HCT116 (cell line): ENCODE measurements around the gene APIP. TPM values are rescaled to one million over a fixed set of nuclear protein-coding genes. Genes with fewer than 3 reads are reported as not detected.

Experiments
- ATAC-seq: fragments of 200-7000 bp; cut with Tn5 transposase; 2 replicates; pipeline ENCODE4 v1.9.1; 2020; ENCODE audit warnings: mild to moderate bottlenecking, moderate library complexity
- BruUV-seq: library from RNA; stranded (reverse); fragments of 400-500 nt; replicated peaks from 2 replicates; lab custom pipeline; 2021; lab: Mats Ljungman, UMichigan
- CTCF ChIA-PET: fragments of 300-600 bp; sonication (Branson Sonifier 250); formaldehyde crosslinking; loops from one replicate; lab custom pipeline; 2021; ENCODE audit warnings: antibody characterized with exemption; lab: Charles Lee
- POLR2A ChIA-PET: fragments of 300-600, 350-600 bp; sonication (Branson Sonifier 250); formaldehyde crosslinking; loops from one replicate; lab custom pipeline; 2021; ENCODE audit warnings: antibody characterized with exemption; lab: Charles Lee
- RAD21 ChIA-PET, 2 experiments: fragments of 300-600 bp; sonication (Branson Sonifier 250); formaldehyde crosslinking; loops; one replicate each; lab custom pipeline; 2023; ENCODE audit warnings: low total read pairs in 2 of 2; ENCODE audit not compliant: uncharacterized antibody in 2 of 2, unreplicated experiment in 2 of 2, low non-redundant PET in 1 of 2; lab: Charles Lee
- DNase-seq: peaks from one replicate; pipeline ENCODE4 v3.0.0-alpha.2; 2010; ENCODE audit warnings: low read depth, low spot score
- H2AFZ ChIP-seq: fragments of 200-600 bp; shearing (Covaris generic), sonication (generic); 2 replicates; pipeline ENCODE4 v1.6.1; 2017; ENCODE audit warnings: low read depth, mixed run types, mixed read lengths, antibody characterized with exemption, low read length; ENCODE audit not compliant: poor library complexity, severe bottlenecking
- H3K27ac ChIP-seq: 2 replicates; pipeline ENCODE4 v1.5.1; 2012; ENCODE audit warnings: low read depth, low read length
- H3K27me3 ChIP-seq: fragments of 200-600 bp; sonication (generic); 2 replicates; pipeline ENCODE4 v1.6.1; 2016; ENCODE audit warnings: mixed run types, low read length, mixed read lengths; ENCODE audit not compliant: insufficient read depth
- H3K36me3 ChIP-seq, 2 experiments: fragments of 200-500 bp in 1 of 2; fragments of 200-600 bp in 1 of 2; sonication (Bioruptor generic) in 1 of 2; sonication (generic) in 1 of 2; 2 replicates each; pipeline versions ENCODE4 v1.5.1 to v1.6.1; 2014 to 2016; ENCODE audit warnings: low read length in 2 of 2, inconsistent platforms in 1 of 2, mixed read lengths in 1 of 2, mixed run types in 1 of 2; ENCODE audit not compliant: insufficient read depth in 2 of 2, control insufficient read depth in 1 of 2
- H3K4me1 ChIP-seq, 2 experiments: fragments of 200-600 bp in 1 of 2; sonication (generic) in 1 of 2; 2 replicates each; pipeline versions ENCODE4 v1.5.1 to v1.6.1; 2012 to 2017; ENCODE audit warnings: low read length in 2 of 2, inconsistent platforms in 1 of 2, mild to moderate bottlenecking in 1 of 2, mixed read lengths in 1 of 2, mixed run types in 1 of 2, moderate library complexity in 1 of 2; ENCODE audit not compliant: insufficient read depth in 2 of 2, control insufficient read depth in 1 of 2
- H3K4me2 ChIP-seq: fragments of 200-600 bp; sonication (generic); 2 replicates; pipeline ENCODE4 v1.6.1; 2017; ENCODE audit warnings: mixed run types, low read length, mixed read lengths
- H3K4me3 ChIP-seq, 2 experiments: fragments of 200-600 bp in 1 of 2; sonication (generic) in 1 of 2; replicated peaks in 1 of 2; 2 replicates each; pipeline ENCODE4 v1.5.1; 2011 to 2016; ENCODE audit warnings: low read length in 2 of 2, control low read depth in 1 of 2, low read depth in 1 of 2, mild to moderate bottlenecking in 1 of 2, mixed read lengths in 1 of 2, mixed run types in 1 of 2
- H3K79me2 ChIP-seq: fragments of 200-600 bp; sonication (generic); 2 replicates; pipeline ENCODE4 v1.6.1; 2017; ENCODE audit warnings: mild to moderate bottlenecking, mixed run types, low read length, moderate library complexity, mixed read lengths; ENCODE audit not compliant: insufficient read depth
- H3K9ac ChIP-seq: fragments of 200-600 bp; sonication (generic); 2 replicates; pipeline ENCODE4 v1.6.1; 2016; ENCODE audit warnings: low read length, mixed read lengths
- H3K9me2 ChIP-seq: fragments of 200-600 bp; sonication (generic), shearing (Covaris generic); 2 replicates; pipeline ENCODE4 v1.6.1; 2017; ENCODE audit warnings: mixed run types, mild to moderate bottlenecking, moderate library complexity; ENCODE audit not compliant: insufficient read depth
- H3K9me3 ChIP-seq, 2 experiments: fragments of 200-500 bp in 1 of 2; fragments of 200-600 bp in 1 of 2; sonication (Bioruptor generic) in 1 of 2; sonication (generic) in 1 of 2; 2 replicates each; pipeline ENCODE4 v1.6.1; 2014 to 2017; ENCODE audit warnings: low read length in 2 of 2, mixed read lengths in 2 of 2, inconsistent platforms in 1 of 2, low read depth in 1 of 2, mild to moderate bottlenecking in 1 of 2, mixed run types in 1 of 2, moderate library complexity in 1 of 2; ENCODE audit not compliant: control insufficient read depth in 1 of 2, insufficient read depth in 1 of 2
- H4K20me1 ChIP-seq: fragments of 200-600 bp; sonication (generic), shearing (Covaris generic); 2 replicates; pipeline ENCODE4 v1.6.1; 2017; ENCODE audit warnings: mixed run types, mild to moderate bottlenecking, moderate library complexity; ENCODE audit not compliant: insufficient read depth
- CBX3 ChIP-seq: IDR thresholded peaks from 2 replicates; pipeline ENCODE4 v1.6.1; 2012; ENCODE audit warnings: low read depth
- CEBPB ChIP-seq: IDR thresholded peaks from 2 replicates; pipeline ENCODE4 v1.6.1; 2012; ENCODE audit warnings: low read depth
- CTCF ChIP-seq, 3 experiments: fragments of 200-600 bp in 1 of 3; sonication (generic) in 1 of 3; IDR thresholded peaks in 2 of 3; conservative IDR thresholded peaks in 1 of 3; 2 replicates each; pipeline ENCODE4 v1.5.1; 2012 to 2017; ENCODE audit warnings: low read depth in 2 of 3, low read length in 2 of 3, antibody characterized with exemption in 1 of 3, borderline replicate concordance in 1 of 3, control low read depth in 1 of 3, mild to moderate bottlenecking in 1 of 3, mixed read lengths in 1 of 3, mixed run types in 1 of 3, moderate library complexity in 1 of 3; ENCODE audit not compliant: insufficient read depth in 1 of 3
- EGR1 ChIP-seq: IDR thresholded peaks from 2 replicates; pipeline ENCODE4 v1.6.1; 2012; ENCODE audit warnings: low read depth
- ELF1 ChIP-seq: IDR thresholded peaks from 2 replicates; pipeline ENCODE4 v1.6.1; 2012; ENCODE audit warnings: low read depth, borderline replicate concordance
- EZH2 ChIP-seq: fragments of 200-600 bp; sonication (generic); IDR thresholded peaks from 2 replicates; pipeline ENCODE4 v1.6.1; 2017; ENCODE audit warnings: antibody characterized with exemption, mixed run types
- JUND ChIP-seq: IDR thresholded peaks from 2 replicates; pipeline ENCODE4 v1.6.1; 2012
- MAX ChIP-seq: IDR thresholded peaks from 2 replicates; pipeline ENCODE4 v1.6.1; 2012
- POLR2A ChIP-seq: IDR thresholded peaks from 2 replicates; pipeline ENCODE4 v1.7.0; 2011; ENCODE audit warnings: borderline replicate concordance; ENCODE audit not compliant: insufficient read depth, insufficient read length; ENCODE audit errors: extremely low read depth
- POLR2AphosphoS5 ChIP-seq: IDR thresholded peaks from 2 replicates; pipeline ENCODE4 v1.6.1; 2011; ENCODE audit warnings: mild to moderate bottlenecking, low read depth, low read length, moderate library complexity
- RAD21 ChIP-seq: IDR thresholded peaks from 2 replicates; pipeline ENCODE4 v1.6.1; 2012; ENCODE audit warnings: low read depth, mild to moderate bottlenecking
- SIN3A ChIP-seq: IDR thresholded peaks from 2 replicates; pipeline ENCODE4 v1.6.1; 2012; ENCODE audit warnings: low read depth
- SP1 ChIP-seq: IDR thresholded peaks from 2 replicates; pipeline ENCODE4 v1.6.1; 2012; ENCODE audit warnings: low read depth
- SRF ChIP-seq: IDR thresholded peaks from 2 replicates; pipeline ENCODE4 v1.6.1; 2012; ENCODE audit warnings: low read depth
- TCF7L2 ChIP-seq: IDR thresholded peaks from 2 replicates; pipeline ENCODE4 v1.7.0; 2011; ENCODE audit warnings: borderline replicate concordance, inconsistent platforms; ENCODE audit not compliant: insufficient read depth, insufficient read length; ENCODE audit errors: extremely low read depth
- YY1 ChIP-seq: IDR thresholded peaks from 2 replicates; pipeline ENCODE4 v1.6.1; 2011; ENCODE audit warnings: low read length, low read depth, moderate library complexity, mild to moderate bottlenecking; ENCODE audit not compliant: insufficient replicate concordance; ENCODE audit errors: extremely low read depth
- ZFX ChIP-seq: fragments of 450-650 bp; IDR thresholded peaks from 2 replicates; pipeline ENCODE4 v1.6.1; 2017
- ZNF274 ChIP-seq: fragments of 200-500 bp; sonication (Bioruptor generic); IDR thresholded peaks from 2 replicates; pipeline ENCODE4 v1.6.1; 2014; ENCODE audit warnings: mild to moderate bottlenecking, low read depth, low read length, inconsistent platforms
- intact Hi-C: fragments of 100-400 bp; cut with micrococcal nuclease; formaldehyde crosslinking; loops from 2 replicates; pipeline ENCODE4 v1.10.0; 2022
- total RNA-seq: library from RNA; stranded (reverse); gene quantifications from one replicate; pipeline ENCODE4 v1.2.1, GENCODE V29; 2021; ENCODE audit not compliant: unreplicated experiment

The APIP gene
- total RNA-seq, 1 experiment from 2014 or later = 41.2 TPM

- Histone ChIP-seq H3K9me2 (no peaks in the 10 kb centered on the region), H3K27me3 (no peaks in the 10 kb centered on the region), H3K4me1 (peaks cover 5 to 10% of the 10 kb centered on the region in 2 experiments; a peak in 2 of 4 replicates), H3K79me2 (peaks cover 3% of the 10 kb centered on the region; the same call in 1 of the 2 replicates), H3K9ac (no peak overlapping the region), H4K20me1 (no peaks in the 10 kb centered on the region), H2AFZ (no peak overlapping the region), H3K4me3 (no peak overlapping the region), H3K4me2 (no peak overlapping the region), H3K36me3 (no peaks in the 10 kb centered on the region; a peak in 1 of 4 replicates), H3K9me3 (no peaks in the 10 kb centered on the region), H3K27ac (no peak overlapping the region)
- no TSS peak for BruUV-seq
- TF ChIP-seq ZFX (no peak), CEBPB (no peak), SRF (no peak), CBX3 (no peak), POLR2A (no peak), YY1 (no peak), EZH2 (no peak), POLR2AphosphoS5 (no peak), TCF7L2 (no peak), ZNF274 (no peak), ELF1 (no peak), SIN3A (no peak), RAD21 (no peak), JUND (no peak), MAX (no peak), CTCF (IDR thresholded peaks at IDR 0.05 in 2 of 3, conservative IDR thresholded peaks at IDR 0.05 in 1 of 3; ENCODE audit: borderline replicate concordance in 1 of 3, insufficient read depth in 1 of 3, low read depth in 2 of 3, low read length in 2 of 3) (no peak), EGR1 (no peak), SP1 (no peak)
- CTCF ChIA-PET = interaction anchor here (0.6 to 3.2 kb wide), 5 partner anchors 7 to 395 kb away, joined by 3 to 41 read pairs (median 4); no protein-coding TSS in a partner anchor
- intact Hi-C loops = loop anchor here (1.0 to 10.0 kb wide), 7 partner anchors 237 to 1087 kb away; partner anchors contain the start of gene ELF5
- ATAC-seq (no peak), DNase-seq (no peak)
- RAD21 ChIA-PET = interaction anchor here (1.2 to 1.8 kb wide), 3 partner anchors 101 to 305 kb away, joined by 3 to 7 read pairs (median 6); no protein-coding TSS in a partner anchor
- POLR2A ChIA-PET = no interaction called here
These were observed 24.6 kb downstream of the APIP start for GRCh38 chr11:34891611-34892010.
